IMR-90 (cell line): ENCODE measurements around the gene TNK2.

Experiments used
- CEBPB ChIP-seq: IDR thresholded peaks from 2 replicates; pipeline ENCODE4 v1.6.1; 2012; ENCODE audit warnings: low read depth, low read length, improper control_type of control experiment
- CHD1 ChIP-seq: IDR thresholded peaks from 2 replicates; pipeline ENCODE4 v1.6.1; 2012; ENCODE audit warnings: low read depth, low read length, improper control_type of control experiment
- CTCF ChIP-seq: conservative IDR thresholded peaks from 2 replicates; pipeline ENCODE4 v1.5.1; 2012; ENCODE audit warnings: mild to moderate bottlenecking, low read depth, low read length, improper control_type of control experiment
- MAFK ChIP-seq: IDR thresholded peaks from 2 replicates; pipeline ENCODE4 v1.6.1; 2012; ENCODE audit warnings: low read depth, low read length, improper control_type of control experiment
- MAZ ChIP-seq: IDR thresholded peaks from 2 replicates; pipeline ENCODE4 v1.6.1; 2012; ENCODE audit warnings: low read depth, mild to moderate bottlenecking, low read length, improper control_type of control experiment, moderate library complexity, borderline replicate concordance
- MXI1 ChIP-seq: IDR thresholded peaks from 2 replicates; pipeline ENCODE4 v1.6.1; 2012; ENCODE audit warnings: low read depth, mild to moderate bottlenecking, low read length, moderate library complexity, borderline replicate concordance
- NFE2L2 ChIP-seq: fragments of 150-350 bp; IDR thresholded peaks from 2 replicates; pipeline ENCODE4 v1.6.1; 2016; ENCODE audit warnings: low read depth, mild to moderate bottlenecking, low read length
- POLR2A ChIP-seq: IDR thresholded peaks from 2 replicates; pipeline ENCODE4 v1.6.1; 2012; ENCODE audit warnings: mild to moderate bottlenecking, low read depth, low read length
- RAD21 ChIP-seq: IDR thresholded peaks from 2 replicates; pipeline ENCODE4 v1.6.1; 2012; ENCODE audit warnings: low read length, improper control_type of control experiment
- RCOR1 ChIP-seq: IDR thresholded peaks from 2 replicates; pipeline ENCODE4 v1.6.1; 2012; ENCODE audit warnings: mild to moderate bottlenecking, low read length, improper control_type of control experiment; ENCODE audit not compliant: insufficient replicate concordance
- TF ChIP-seq, protein P1 (sequence below): fragments of 150-350 bp; IDR thresholded peaks from 2 replicates; pipeline ENCODE4 v1.6.1; 2016; ENCODE audit warnings: low read depth, mild to moderate bottlenecking, low read length, moderate library complexity, borderline replicate concordance
- TF ChIP-seq, protein P2 (sequence below): fragments of 150-350 bp; IDR thresholded peaks from 2 replicates; pipeline ENCODE4 v1.6.1; 2017; ENCODE audit warnings: mild to moderate bottlenecking, antibody characterized with exemption, low read length, low read depth

DNA sequence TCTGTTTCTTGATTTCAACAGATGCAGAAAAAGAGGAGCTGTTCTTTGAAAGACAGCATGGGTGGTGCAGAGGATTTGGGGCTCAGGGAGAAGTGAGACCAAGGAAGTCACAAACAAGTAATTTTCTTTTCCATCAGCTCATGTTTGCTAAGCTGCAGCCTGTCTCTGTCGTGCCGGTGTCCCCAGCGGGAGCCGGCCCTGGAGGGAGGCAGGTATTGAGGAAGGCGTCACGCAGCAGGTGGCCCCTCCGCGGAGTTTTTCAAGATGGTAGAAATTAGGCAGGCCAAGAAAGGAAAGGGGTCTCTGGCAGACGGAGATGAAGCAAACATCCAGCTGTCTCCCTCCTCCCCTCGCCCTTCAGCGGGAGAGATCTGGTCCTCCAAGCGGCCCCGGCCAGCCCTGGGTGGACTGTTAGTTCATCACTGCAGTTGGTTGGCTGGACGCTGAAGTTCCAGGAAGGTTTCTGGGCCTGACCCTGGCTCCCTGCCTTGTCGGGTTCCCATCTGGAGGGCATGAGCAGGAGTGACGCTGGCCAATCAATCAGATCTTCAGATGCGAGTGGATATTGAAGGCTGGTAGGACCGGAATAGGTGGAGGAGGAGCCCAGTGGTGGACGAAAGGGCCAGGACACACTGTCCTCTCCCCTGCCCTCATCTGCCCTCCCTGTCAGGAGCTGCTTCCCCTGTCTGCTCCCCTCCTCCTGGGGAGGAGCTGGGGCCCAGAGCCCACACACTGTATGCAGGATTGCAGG lies 68.9 kb downstream of the TNK2 start:
- TF ChIP-seq CTCF, result no peak
- TF ChIP-seq POLR2A, result no peak
- TF ChIP-seq RAD21, result no peak
- TF ChIP-seq MXI1, result no peak
- no peak for TF ChIP-seq CEBPB
- TF ChIP-seq MAFK, result no peak
- TF ChIP-seq, protein P1, sequence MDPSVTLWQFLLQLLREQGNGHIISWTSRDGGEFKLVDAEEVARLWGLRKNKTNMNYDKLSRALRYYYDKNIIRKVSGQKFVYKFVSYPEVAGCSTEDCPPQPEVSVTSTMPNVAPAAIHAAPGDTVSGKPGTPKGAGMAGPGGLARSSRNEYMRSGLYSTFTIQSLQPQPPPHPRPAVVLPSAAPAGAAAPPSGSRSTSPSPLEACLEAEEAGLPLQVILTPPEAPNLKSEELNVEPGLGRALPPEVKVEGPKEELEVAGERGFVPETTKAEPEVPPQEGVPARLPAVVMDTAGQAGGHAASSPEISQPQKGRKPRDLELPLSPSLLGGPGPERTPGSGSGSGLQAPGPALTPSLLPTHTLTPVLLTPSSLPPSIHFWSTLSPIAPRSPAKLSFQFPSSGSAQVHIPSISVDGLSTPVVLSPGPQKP, result no peak
- no peak for TF ChIP-seq MAZ
- TF ChIP-seq, protein P2, sequence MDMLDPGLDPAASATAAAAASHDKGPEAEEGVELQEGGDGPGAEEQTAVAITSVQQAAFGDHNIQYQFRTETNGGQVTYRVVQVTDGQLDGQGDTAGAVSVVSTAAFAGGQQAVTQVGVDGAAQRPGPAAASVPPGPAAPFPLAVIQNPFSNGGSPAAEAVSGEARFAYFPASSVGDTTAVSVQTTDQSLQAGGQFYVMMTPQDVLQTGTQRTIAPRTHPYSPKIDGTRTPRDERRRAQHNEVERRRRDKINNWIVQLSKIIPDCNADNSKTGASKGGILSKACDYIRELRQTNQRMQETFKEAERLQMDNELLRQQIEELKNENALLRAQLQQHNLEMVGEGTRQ, result no peak
- TF ChIP-seq RCOR1, result no peak
- no peak for TF ChIP-seq CHD1
- TF ChIP-seq NFE2L2, result no peak
